ENCODE results near the gene SLC25A43. TPM values are rescaled to one million over a fixed set of nuclear protein-coding genes. Genes with fewer than 3 reads are reported as not detected.
A peak's percentile ranks its signal among the peaks of the same experiment; 100 is the strongest.

SLC25A43 gene
- total and polyA plus RNA-seq, 2 experiments from 2014 or later = 8.7 to 8.9 TPM

DNA sequence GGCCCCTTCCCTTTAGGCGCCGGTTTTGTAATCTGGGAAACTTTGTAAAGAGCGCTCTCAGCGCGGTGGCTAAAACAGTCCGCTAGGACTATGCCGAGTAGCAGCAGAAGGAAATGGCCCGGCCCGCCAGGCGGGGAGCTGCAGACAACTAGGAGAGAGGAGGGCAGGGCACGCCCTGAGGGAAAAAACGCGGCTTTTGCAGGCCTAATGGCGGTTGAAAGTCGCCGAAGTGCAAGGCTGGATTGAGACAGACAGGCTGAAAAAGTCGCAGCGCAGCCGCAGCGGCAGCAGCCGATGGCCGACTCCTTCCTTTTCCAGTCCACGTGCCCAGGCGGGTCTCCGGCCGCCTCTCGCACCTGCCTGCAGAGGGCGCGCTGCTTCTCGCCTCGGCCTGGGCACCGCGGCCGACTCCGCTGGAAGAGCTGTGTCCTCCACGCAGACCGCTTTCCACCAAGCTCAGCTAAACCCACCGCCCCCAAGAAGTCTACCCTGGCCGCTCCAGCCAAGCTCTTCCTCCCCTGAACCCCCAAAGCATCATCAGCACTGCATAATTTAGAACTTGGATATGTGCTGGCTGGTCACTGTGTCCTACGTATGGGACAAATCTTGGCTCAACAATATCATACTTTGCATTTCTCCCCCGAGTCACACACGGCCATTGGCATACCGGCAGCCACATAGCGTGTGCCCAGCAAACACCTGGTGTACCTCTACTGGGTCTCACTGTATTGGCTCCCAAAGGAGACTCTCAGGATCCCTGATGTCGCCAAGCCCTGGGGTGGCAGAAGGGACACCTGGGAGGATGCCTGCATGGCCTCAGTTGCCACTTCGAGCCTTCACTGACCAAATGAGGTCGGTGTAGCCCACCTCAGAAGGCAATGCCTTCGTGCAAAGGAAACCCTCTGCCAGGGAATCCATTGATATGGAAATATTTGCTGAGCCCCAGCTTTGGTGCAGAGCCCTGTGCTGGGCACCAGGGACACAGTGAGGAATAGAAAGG lies 83.6 kb downstream of the SLC25A43 start:
- DNase-seq (ENCODE audit: low spot score) (peak; percentile 67), ATAC-seq (peak; percentile 94)
- Histone ChIP-seq H3K36me3 (ENCODE audit: insufficient read depth) (no peaks in the 10 kb centered on the region), H3K79me2 (replicated peaks; ENCODE audit: insufficient read depth) (no peaks in the 10 kb centered on the region), H3K4me3 (peak overlapping the region; percentile 56), H3K9me2 (ENCODE audit: insufficient read depth) (no peaks in the 10 kb centered on the region), H3K4me2 (peak overlapping the region; percentile 78), H4K20me1 (replicated peaks; ENCODE audit: insufficient read depth) (no peaks in the 10 kb centered on the region), H3K27ac (ENCODE audit: low read depth) (no peak overlapping the region), H3F3A (replicated peaks; ENCODE audit: low read depth) (no peaks in the 10 kb centered on the region), H3K4me1 (ENCODE audit: insufficient read depth) (no peaks in the 10 kb centered on the region), H3K27me3 (ENCODE audit: insufficient read depth) (peaks cover 9% of the 10 kb centered on the region), H2AFZ (peak overlapping the region; percentile 78; the same call in 1 of the 2 replicates)
- Mint-ChIP-seq H3K4me3 (peak overlapping the region; percentile 70), H3K27ac (peak overlapping the region; percentile 44; the same call in 1 of the 2 replicates), H3K36me3 (ENCODE audit: low read depth) (no peaks in the 10 kb centered on the region), H3K27me3 (ENCODE audit: insufficient read depth, low read depth, poor library complexity) (peaks cover 3% of the 10 kb centered on the region), H3K9me3 (no peaks in the 10 kb centered on the region; the same call in 2 of the 3 replicates), H3K4me1 (no peaks in the 10 kb centered on the region)
- TF ChIP-seq, protein P1, sequence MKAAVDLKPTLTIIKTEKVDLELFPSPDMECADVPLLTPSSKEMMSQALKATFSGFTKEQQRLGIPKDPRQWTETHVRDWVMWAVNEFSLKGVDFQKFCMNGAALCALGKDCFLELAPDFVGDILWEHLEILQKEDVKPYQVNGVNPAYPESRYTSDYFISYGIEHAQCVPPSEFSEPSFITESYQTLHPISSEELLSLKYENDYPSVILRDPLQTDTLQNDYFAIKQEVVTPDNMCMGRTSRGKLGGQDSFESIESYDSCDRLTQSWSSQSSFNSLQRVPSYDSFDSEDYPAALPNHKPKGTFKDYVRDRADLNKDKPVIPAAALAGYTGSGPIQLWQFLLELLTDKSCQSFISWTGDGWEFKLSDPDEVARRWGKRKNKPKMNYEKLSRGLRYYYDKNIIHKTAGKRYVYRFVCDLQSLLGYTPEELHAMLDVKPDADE (IDR thresholded peaks at IDR 0.05) = no peak
- TF ChIP-seq ZNF114 (CRISPR knock-in tag; IDR thresholded peaks at IDR 0.05) (no peak), REST (IDR thresholded peaks at IDR 0.05; ENCODE audit: unreplicated experiment) (no peak), ZNF331 (CRISPR knock-in tag; IDR thresholded peaks at IDR 0.05; ENCODE audit: low read depth) (no peak), POLR2AphosphoS5 (IDR thresholded peaks at IDR 0.05; ENCODE audit: low read depth) (peak; percentile 30; the same call in 1 of the 2 replicates), CREB1 (CRISPR knock-in tag; IDR thresholded peaks at IDR 0.05; ENCODE audit: low read depth) (no peak), ZNF462 (CRISPR knock-in tag; IDR thresholded peaks at IDR 0.05) (no peak), JUNB (IDR thresholded peaks at IDR 0.05; ENCODE audit: unreplicated experiment) (no peak), NANOG (IDR thresholded peaks at IDR 0.05; ENCODE audit: borderline replicate concordance) (no peak), EZH2phosphoT487 (IDR thresholded peaks at IDR 0.05; ENCODE audit: unreplicated experiment) (no peak), STAT1 (IDR thresholded peaks at IDR 0.05; ENCODE audit: unreplicated experiment) (no peak), EZH2 (IDR thresholded peaks at IDR 0.05; ENCODE audit: low read depth, unreplicated experiment) (no peak)
- TF ChIP-seq, protein P2, sequence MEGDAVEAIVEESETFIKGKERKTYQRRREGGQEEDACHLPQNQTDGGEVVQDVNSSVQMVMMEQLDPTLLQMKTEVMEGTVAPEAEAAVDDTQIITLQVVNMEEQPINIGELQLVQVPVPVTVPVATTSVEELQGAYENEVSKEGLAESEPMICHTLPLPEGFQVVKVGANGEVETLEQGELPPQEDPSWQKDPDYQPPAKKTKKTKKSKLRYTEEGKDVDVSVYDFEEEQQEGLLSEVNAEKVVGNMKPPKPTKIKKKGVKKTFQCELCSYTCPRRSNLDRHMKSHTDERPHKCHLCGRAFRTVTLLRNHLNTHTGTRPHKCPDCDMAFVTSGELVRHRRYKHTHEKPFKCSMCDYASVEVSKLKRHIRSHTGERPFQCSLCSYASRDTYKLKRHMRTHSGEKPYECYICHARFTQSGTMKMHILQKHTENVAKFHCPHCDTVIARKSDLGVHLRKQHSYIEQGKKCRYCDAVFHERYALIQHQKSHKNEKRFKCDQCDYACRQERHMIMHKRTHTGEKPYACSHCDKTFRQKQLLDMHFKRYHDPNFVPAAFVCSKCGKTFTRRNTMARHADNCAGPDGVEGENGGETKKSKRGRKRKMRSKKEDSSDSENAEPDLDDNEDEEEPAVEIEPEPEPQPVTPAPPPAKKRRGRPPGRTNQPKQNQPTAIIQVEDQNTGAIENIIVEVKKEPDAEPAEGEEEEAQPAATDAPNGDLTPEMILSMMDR (conservative IDR thresholded peaks at IDR 0.05; ENCODE audit: low read depth in 2 of 2) = peak; percentile 47 to 75; a peak in 3 of 4 replicates
